ENCODE measurements around the gene CCDC160. TPM values are rescaled to one million over a fixed set of nuclear protein-coding genes. Genes with fewer than 3 reads are reported as not detected.
"Not testable (repeated sequence)": the region's sequence is repeated elsewhere in the genome, so short reads cannot be mapped to it uniquely, and the experiment has no call there.

The CCDC160 gene
- total and polyA plus RNA-seq, 2 of the 4 experiments (the other 2 are of a cell fraction), result not detected

DNA sequence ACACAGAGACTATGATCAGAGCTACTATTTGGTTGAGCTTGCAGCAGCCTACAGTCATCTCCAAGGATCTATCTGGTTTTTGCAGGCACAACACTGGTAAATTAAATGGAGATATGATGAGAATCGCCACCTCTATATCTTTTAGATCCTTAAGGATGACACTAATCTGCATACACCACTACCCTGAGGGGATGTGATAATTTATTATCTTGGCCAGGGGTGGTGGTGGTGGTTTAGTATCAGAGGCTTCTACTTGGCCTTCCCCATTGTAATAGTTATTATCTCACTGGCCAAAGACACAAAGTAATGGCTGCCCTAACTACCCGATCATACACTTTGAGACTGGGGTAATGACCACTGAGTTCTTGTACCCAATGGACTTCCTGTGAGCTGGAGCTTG lies 21.2 kb downstream of the CCDC160 start:
- Histone ChIP-seq H3K36me3 (ENCODE audit: control insufficient read depth, insufficient read depth, low read length) (no peaks in the 10 kb centered on the region), H2AFZ (replicated peaks; ENCODE audit: low read length, poor library complexity) (no peak overlapping the region), H2AK5ac (ENCODE audit: low read depth, low read length) (no peak overlapping the region), H4K20me1 (ENCODE audit: insufficient read depth, low read length) (no peaks in the 10 kb centered on the region), H4K5ac (ENCODE audit: low read depth, low read length) (no peak overlapping the region), H3K56ac (ENCODE audit: extremely low read depth, insufficient read depth, low read length) (no peak overlapping the region), H4K8ac (ENCODE audit: low read depth in 2 of 2, low read length in 2 of 2) (no peak overlapping the region), H3K4me2 (ENCODE audit: low read depth, low read length) (no peak overlapping the region), H3K18ac (ENCODE audit: low read depth, low read length) (no peak overlapping the region), H4K91ac (ENCODE audit: insufficient read depth, low read depth, low read length) (no peak overlapping the region), H3K23ac (ENCODE audit: low read depth, low read length) (no peak overlapping the region), H2AK9ac (replicated peaks; ENCODE audit: low read depth, low read length, poor library complexity) (no peak overlapping the region), H3K9ac (ENCODE audit: low read depth, low read length) (no peak overlapping the region), H2BK20ac (ENCODE audit: low read depth, low read length) (no peak overlapping the region), H2BK5ac (ENCODE audit: low read depth, low read length, poor library complexity, severe bottlenecking) (no peak overlapping the region), H2BK15ac (ENCODE audit: low read depth, low read length) (no peak overlapping the region), H3K79me1 (ENCODE audit: low read depth in 1 of 2, low read length in 2 of 2) (no peaks in the 10 kb centered on the region), H3K9me1 (ENCODE audit: insufficient read depth, low read length) (no peaks in the 10 kb centered on the region), H3K27me3 (ENCODE audit: control insufficient read depth, insufficient read depth, low read length) (peaks cover 3% of the 10 kb centered on the region; the same call in 1 of the 2 replicates), H3K14ac (replicated peaks; ENCODE audit: low read depth, low read length) (no peak overlapping the region), H2BK120ac (ENCODE audit: low read depth, low read length) (no peak overlapping the region), H3K4ac (ENCODE audit: low read depth, low read length) (no peak overlapping the region), H3K4me3 (ENCODE audit: insufficient read depth, low read depth, low read length) (no peak overlapping the region), H3K9me3 (ENCODE audit: control insufficient read depth, insufficient read depth, low read length) (no peaks in the 10 kb centered on the region), H3K4me1 (ENCODE audit: control insufficient read depth, insufficient read depth, low read length) (no peaks in the 10 kb centered on the region), H3K27ac (ENCODE audit: insufficient read depth, low read length) (no peak overlapping the region)
- in situ Hi-C loops (cut with MboI; ENCODE audit: low sequenced_read_pairs) (no loop called here), intact Hi-C loops (cut with micrococcal nuclease) (no loop called here), dilution Hi-C loops (cut with HindIII; ENCODE audit: low sequenced_read_pairs, unreplicated experiment) (no loop called here)
- no peak for TF ChIP-seq BHLHE40 (IDR thresholded peaks at IDR 0.05; ENCODE audit: low read depth, low read length)
- TF ChIP-seq FOS (IDR thresholded peaks at IDR 0.05; ENCODE audit: low read depth, low read length), result no peak
- no peak for TF ChIP-seq POLR2A (IDR thresholded peaks at IDR 0.05; ENCODE audit: low read depth, low read length)
- TF ChIP-seq MAZ (IDR thresholded peaks at IDR 0.05; ENCODE audit: borderline replicate concordance, low read depth, low read length), result no peak
- TF ChIP-seq MXI1 (IDR thresholded peaks at IDR 0.05; ENCODE audit: borderline replicate concordance, low read depth, low read length), result no peak
- TF ChIP-seq CHD1 (IDR thresholded peaks at IDR 0.05; ENCODE audit: low read depth, low read length), result no peak
- TF ChIP-seq RCOR1 (IDR thresholded peaks at IDR 0.05; ENCODE audit: insufficient replicate concordance, low read length), result no peak
- no TSS peak for BruUV-seq (replicated peaks)
- POLR2A ChIA-PET (ENCODE audit: unreplicated experiment), result no interaction called here
- 33% methylated on average over 1 of the region's 2 CpGs; no CpG with 5 or more reads in 1 of the 2 experiments for WGBS, 2 experiments (ENCODE audit: extremely low coverage in 2 of 2, insufficient read length in 1 of 2)
- DNase-seq (no peak), ATAC-seq (ENCODE audit: low read depth) (no peak)
- CTCF ChIA-PET, result no interaction called here

DNA sequence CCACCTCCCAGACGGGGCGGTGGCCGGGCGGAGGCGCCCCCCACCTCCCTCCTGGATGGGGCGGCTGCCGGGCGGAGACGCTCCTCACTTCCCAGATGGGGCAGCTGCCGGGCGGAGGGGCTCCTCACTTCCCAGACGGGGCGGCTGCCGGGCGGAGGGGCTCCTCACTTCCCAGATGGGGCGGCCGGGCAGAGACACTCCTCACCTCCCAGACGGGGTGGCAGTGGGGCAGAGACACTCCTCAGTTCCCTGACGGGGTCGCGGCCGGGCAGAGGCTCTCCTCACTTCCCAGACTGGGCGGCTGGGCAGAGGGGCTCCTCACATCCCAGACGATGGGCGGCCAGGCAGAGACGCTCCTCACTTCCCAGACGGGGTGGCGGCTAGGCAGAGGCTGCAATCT lies 49.0 kb downstream of the CCDC160 start:
- H4K20me1 ChIP-seq (ENCODE audit: insufficient read depth, low read length); H3K4ac ChIP-seq (ENCODE audit: low read depth, low read length); H4K5ac ChIP-seq (ENCODE audit: low read depth, low read length); H3K79me1 ChIP-seq (ENCODE audit: low read depth in 1 of 2, low read length in 2 of 2); H3K14ac ChIP-seq (replicated peaks; ENCODE audit: low read depth, low read length); ATAC-seq (ENCODE audit: low read depth); H2BK20ac ChIP-seq (ENCODE audit: low read depth, low read length); H3K9me3 ChIP-seq (ENCODE audit: control insufficient read depth, insufficient read depth, low read length); H3K4me2 ChIP-seq (ENCODE audit: low read depth, low read length); BruUV-seq (replicated peaks); H2BK5ac ChIP-seq (ENCODE audit: low read depth, low read length, poor library complexity, severe bottlenecking); H3K4me1 ChIP-seq (ENCODE audit: control insufficient read depth, insufficient read depth, low read length); H3K56ac ChIP-seq (ENCODE audit: extremely low read depth, insufficient read depth, low read length); H3K18ac ChIP-seq (ENCODE audit: low read depth, low read length); H3K27ac ChIP-seq (ENCODE audit: insufficient read depth, low read length); H2AK9ac ChIP-seq (replicated peaks; ENCODE audit: low read depth, low read length, poor library complexity); H3K4me3 ChIP-seq (ENCODE audit: insufficient read depth, low read depth, low read length); H3K9me1 ChIP-seq (ENCODE audit: insufficient read depth, low read length); dilution Hi-C loops (cut with HindIII; ENCODE audit: low sequenced_read_pairs, unreplicated experiment); in situ Hi-C loops (cut with MboI; ENCODE audit: low sequenced_read_pairs); H2AFZ ChIP-seq (replicated peaks; ENCODE audit: low read length, poor library complexity); H4K8ac ChIP-seq (ENCODE audit: low read depth in 2 of 2, low read length in 2 of 2); H4K91ac ChIP-seq (ENCODE audit: insufficient read depth, low read depth, low read length); DNase-seq; H3K27me3 ChIP-seq (ENCODE audit: control insufficient read depth, insufficient read depth, low read length); intact Hi-C loops (cut with micrococcal nuclease); H2AK5ac ChIP-seq (ENCODE audit: low read depth, low read length); H2BK15ac ChIP-seq (ENCODE audit: low read depth, low read length); H2BK120ac ChIP-seq (ENCODE audit: low read depth, low read length); H3K36me3 ChIP-seq (ENCODE audit: control insufficient read depth, insufficient read depth, low read length); H3K9ac ChIP-seq (ENCODE audit: low read depth, low read length); CTCF ChIA-PET; H3K23ac ChIP-seq (ENCODE audit: low read depth, low read length); POLR2A ChIA-PET (ENCODE audit: unreplicated experiment): not testable (repeated sequence)
- no CpG with 5 or more reads among the region's 28 CpGs for WGBS, 2 experiments (ENCODE audit: extremely low coverage in 2 of 2, insufficient read length in 1 of 2)
